ENCODE data around the gene C10orf95.

C10orf95 gene

DNA sequence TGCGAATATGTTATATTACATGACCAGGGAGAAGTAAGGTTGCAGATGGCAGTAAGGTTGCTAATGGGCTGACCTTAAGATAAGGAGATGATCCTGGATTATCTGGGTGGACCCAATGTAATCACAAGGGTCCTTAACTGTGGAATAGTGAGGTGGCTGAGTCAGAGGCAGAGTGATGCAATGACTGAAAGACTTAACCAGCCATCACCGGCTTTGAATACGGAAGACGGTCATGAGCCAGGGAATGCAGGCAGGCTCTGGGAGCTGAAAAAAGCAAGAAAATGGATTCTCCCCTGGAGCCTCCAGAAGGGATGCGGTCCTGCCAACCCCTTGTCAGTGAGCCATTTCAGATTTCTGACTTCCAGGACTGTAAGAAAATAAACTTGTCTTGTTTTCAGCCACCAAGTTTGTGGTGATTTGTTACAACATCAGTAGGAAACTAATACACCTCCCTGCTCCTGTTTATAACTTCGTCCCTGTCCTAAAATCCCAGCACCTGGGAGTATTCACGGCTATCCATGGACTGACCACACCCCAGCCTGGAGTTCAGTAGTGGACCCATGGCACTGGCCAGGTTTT lies 4.6 kb upstream of the C10orf95 start (continued):
- TF ChIP-seq, protein P1, sequence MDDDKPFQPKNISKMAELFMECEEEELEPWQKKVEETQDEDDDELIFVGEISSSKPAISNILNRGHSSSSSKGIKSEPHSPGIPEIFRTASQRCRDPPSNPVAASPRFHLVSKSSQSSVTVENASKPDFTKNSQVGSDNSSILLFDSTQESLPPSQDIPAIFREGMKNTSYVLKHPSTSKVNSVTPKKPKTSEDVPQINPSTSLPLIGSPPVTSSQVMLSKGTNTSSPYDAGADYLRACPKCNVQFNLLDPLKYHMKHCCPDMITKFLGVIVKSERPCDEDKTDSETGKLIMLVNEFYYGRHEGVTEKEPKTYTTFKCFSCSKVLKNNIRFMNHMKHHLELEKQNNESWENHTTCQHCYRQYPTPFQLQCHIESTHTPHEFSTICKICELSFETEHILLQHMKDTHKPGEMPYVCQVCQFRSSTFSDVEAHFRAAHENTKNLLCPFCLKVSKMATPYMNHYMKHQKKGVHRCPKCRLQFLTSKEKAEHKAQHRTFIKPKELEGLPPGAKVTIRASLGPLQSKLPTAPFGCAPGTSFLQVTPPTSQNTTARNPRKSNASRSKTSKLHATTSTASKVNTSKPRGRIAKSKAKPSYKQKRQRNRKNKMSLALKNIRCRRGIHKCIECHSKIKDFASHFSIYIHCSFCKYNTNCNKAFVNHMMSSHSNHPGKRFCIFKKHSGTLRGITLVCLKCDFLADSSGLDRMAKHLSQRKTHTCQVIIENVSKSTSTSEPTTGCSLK (tag by site-specific recombination; IDR thresholded peaks at IDR 0.05), result no peak
- TF ChIP-seq, protein P2, sequence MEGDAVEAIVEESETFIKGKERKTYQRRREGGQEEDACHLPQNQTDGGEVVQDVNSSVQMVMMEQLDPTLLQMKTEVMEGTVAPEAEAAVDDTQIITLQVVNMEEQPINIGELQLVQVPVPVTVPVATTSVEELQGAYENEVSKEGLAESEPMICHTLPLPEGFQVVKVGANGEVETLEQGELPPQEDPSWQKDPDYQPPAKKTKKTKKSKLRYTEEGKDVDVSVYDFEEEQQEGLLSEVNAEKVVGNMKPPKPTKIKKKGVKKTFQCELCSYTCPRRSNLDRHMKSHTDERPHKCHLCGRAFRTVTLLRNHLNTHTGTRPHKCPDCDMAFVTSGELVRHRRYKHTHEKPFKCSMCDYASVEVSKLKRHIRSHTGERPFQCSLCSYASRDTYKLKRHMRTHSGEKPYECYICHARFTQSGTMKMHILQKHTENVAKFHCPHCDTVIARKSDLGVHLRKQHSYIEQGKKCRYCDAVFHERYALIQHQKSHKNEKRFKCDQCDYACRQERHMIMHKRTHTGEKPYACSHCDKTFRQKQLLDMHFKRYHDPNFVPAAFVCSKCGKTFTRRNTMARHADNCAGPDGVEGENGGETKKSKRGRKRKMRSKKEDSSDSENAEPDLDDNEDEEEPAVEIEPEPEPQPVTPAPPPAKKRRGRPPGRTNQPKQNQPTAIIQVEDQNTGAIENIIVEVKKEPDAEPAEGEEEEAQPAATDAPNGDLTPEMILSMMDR (tag by site-specific recombination; IDR thresholded peaks at IDR 0.05), result no peak
- 0 out of 2 replicates have a peak, but pooled peaks have one; percentile 20 for TF ChIP-seq ZNF561 (tag by site-specific recombination; IDR thresholded peaks at IDR 0.05; ENCODE audit: borderline replicate concordance)
- TF ChIP-seq ZNF221 (tag by site-specific recombination; IDR thresholded peaks at IDR 0.05; ENCODE audit: borderline replicate concordance), result no peak
- TF ChIP-seq SP3 (tag by site-specific recombination; IDR thresholded peaks at IDR 0.05), result 0 out of 2 replicates have a peak, but pooled peaks have one; percentile 41
- TF ChIP-seq, protein P3, sequence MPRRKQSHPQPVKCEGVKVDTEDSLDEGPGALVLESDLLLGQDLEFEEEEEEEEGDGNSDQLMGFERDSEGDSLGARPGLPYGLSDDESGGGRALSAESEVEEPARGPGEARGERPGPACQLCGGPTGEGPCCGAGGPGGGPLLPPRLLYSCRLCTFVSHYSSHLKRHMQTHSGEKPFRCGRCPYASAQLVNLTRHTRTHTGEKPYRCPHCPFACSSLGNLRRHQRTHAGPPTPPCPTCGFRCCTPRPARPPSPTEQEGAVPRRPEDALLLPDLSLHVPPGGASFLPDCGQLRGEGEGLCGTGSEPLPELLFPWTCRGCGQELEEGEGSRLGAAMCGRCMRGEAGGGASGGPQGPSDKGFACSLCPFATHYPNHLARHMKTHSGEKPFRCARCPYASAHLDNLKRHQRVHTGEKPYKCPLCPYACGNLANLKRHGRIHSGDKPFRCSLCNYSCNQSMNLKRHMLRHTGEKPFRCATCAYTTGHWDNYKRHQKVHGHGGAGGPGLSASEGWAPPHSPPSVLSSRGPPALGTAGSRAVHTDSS (tag by site-specific recombination; IDR thresholded peaks at IDR 0.05), result no peak
- TF ChIP-seq ZNF664 (tag by site-specific recombination; IDR thresholded peaks at IDR 0.05), result no peak
- peak; percentile 91 for TF ChIP-seq SP7 (tag by site-specific recombination; IDR thresholded peaks at IDR 0.05)
- TF ChIP-seq, protein P4, sequence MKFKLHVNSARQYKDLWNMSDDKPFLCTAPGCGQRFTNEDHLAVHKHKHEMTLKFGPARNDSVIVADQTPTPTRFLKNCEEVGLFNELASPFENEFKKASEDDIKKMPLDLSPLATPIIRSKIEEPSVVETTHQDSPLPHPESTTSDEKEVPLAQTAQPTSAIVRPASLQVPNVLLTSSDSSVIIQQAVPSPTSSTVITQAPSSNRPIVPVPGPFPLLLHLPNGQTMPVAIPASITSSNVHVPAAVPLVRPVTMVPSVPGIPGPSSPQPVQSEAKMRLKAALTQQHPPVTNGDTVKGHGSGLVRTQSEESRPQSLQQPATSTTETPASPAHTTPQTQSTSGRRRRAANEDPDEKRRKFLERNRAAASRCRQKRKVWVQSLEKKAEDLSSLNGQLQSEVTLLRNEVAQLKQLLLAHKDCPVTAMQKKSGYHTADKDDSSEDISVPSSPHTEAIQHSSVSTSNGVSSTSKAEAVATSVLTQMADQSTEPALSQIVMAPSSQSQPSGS (tag by site-specific recombination; IDR thresholded peaks at IDR 0.05; ENCODE audit: low read depth), result peak; percentile 71
- no peak for TF ChIP-seq ZNF140 (tag by site-specific recombination; IDR thresholded peaks at IDR 0.05)
- no peak for TF ChIP-seq ZNF747 (tag by site-specific recombination; IDR thresholded peaks at IDR 0.05)
- TF ChIP-seq ZNF169 (tag by site-specific recombination; IDR thresholded peaks at IDR 0.05), result no peak
- TF ChIP-seq, protein P5, sequence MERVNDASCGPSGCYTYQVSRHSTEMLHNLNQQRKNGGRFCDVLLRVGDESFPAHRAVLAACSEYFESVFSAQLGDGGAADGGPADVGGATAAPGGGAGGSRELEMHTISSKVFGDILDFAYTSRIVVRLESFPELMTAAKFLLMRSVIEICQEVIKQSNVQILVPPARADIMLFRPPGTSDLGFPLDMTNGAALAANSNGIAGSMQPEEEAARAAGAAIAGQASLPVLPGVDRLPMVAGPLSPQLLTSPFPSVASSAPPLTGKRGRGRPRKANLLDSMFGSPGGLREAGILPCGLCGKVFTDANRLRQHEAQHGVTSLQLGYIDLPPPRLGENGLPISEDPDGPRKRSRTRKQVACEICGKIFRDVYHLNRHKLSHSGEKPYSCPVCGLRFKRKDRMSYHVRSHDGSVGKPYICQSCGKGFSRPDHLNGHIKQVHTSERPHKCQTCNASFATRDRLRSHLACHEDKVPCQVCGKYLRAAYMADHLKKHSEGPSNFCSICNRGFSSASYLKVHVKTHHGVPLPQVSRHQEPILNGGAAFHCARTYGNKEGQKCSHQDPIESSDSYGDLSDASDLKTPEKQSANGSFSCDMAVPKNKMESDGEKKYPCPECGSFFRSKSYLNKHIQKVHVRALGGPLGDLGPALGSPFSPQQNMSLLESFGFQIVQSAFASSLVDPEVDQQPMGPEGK (tag by site-specific recombination; IDR thresholded peaks at IDR 0.05), result peak; percentile 81
- TF ChIP-seq, protein P6, sequence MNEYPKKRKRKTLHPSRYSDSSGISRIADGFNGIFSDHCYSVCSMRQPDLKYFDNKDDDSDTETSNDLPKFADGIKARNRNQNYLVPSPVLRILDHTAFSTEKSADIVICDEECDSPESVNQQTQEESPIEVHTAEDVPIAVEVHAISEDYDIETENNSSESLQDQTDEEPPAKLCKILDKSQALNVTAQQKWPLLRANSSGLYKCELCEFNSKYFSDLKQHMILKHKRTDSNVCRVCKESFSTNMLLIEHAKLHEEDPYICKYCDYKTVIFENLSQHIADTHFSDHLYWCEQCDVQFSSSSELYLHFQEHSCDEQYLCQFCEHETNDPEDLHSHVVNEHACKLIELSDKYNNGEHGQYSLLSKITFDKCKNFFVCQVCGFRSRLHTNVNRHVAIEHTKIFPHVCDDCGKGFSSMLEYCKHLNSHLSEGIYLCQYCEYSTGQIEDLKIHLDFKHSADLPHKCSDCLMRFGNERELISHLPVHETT (tag by site-specific recombination; IDR thresholded peaks at IDR 0.05), result 0 out of 2 replicates have a peak, but pooled peaks have one; percentile 37
- 0 out of 2 replicates have a peak, but pooled peaks have one; percentile 28 for TF ChIP-seq ZNF843 (tag by site-specific recombination; IDR thresholded peaks at IDR 0.05)
- peak; percentile 49; the same call in 1 of the 2 replicates for TF ChIP-seq ZBTB21 (tag by site-specific recombination; IDR thresholded peaks at IDR 0.05)
- no peak for TF ChIP-seq ZNF155 (tag by site-specific recombination; IDR thresholded peaks at IDR 0.05)
- TF ChIP-seq ZFP69B (tag by site-specific recombination; IDR thresholded peaks at IDR 0.05), result peak; percentile 88
- 0 out of 2 replicates have a peak, but pooled peaks have one; percentile 43 for TF ChIP-seq YY2 (tag by site-specific recombination; IDR thresholded peaks at IDR 0.05)
- TF ChIP-seq, protein P7, sequence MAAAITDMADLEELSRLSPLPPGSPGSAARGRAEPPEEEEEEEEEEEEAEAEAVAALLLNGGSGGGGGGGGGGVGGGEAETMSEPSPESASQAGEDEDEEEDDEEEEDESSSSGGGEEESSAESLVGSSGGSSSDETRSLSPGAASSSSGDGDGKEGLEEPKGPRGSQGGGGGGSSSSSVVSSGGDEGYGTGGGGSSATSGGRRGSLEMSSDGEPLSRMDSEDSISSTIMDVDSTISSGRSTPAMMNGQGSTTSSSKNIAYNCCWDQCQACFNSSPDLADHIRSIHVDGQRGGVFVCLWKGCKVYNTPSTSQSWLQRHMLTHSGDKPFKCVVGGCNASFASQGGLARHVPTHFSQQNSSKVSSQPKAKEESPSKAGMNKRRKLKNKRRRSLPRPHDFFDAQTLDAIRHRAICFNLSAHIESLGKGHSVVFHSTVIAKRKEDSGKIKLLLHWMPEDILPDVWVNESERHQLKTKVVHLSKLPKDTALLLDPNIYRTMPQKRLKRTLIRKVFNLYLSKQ (tag by site-specific recombination; IDR thresholded peaks at IDR 0.05; ENCODE audit: borderline replicate concordance), result no peak
- peak; percentile 48; the same call in 1 of the 2 replicates for TF ChIP-seq ZNF394 (tag by site-specific recombination; IDR thresholded peaks at IDR 0.05; ENCODE audit: borderline replicate concordance)
- no peak for TF ChIP-seq ZNF501 (tag by site-specific recombination; IDR thresholded peaks at IDR 0.05)
- no peak for TF ChIP-seq KLF7 (tag by site-specific recombination; IDR thresholded peaks at IDR 0.05; ENCODE audit: borderline replicate concordance)
- no peak; the same call in 1 of the 2 replicates for TF ChIP-seq KLF16 (tag by site-specific recombination; IDR thresholded peaks at IDR 0.05)
- peak; percentile 22; the same call in 1 of the 2 replicates for TF ChIP-seq ZNF623 (tag by site-specific recombination; IDR thresholded peaks at IDR 0.05)
- TF ChIP-seq ZNF660 (tag by site-specific recombination; IDR thresholded peaks at IDR 0.05), result peak; percentile 88
- no peak for TF ChIP-seq BCL11B (tag by site-specific recombination; IDR thresholded peaks at IDR 0.05; ENCODE audit: low read depth)
